DOHH2 (cell line): ENCODE results near the gene OSBPL2.

Experiments
- EZH2phosphoT487 ChIP-seq: fragments of 200-600 bp; sonication (generic); IDR thresholded peaks from 2 replicates; pipeline ENCODE4 v1.6.1; 2017; ENCODE audit warnings: borderline replicate concordance, mild to moderate bottlenecking, antibody characterized with exemption, low read length, moderate library complexity, mixed read lengths
- TF ChIP-seq, protein P1 (sequence below): fragments of 200-600 bp; sonication (generic); IDR thresholded peaks from one replicate; pipeline ENCODE4 v1.5.1; 2014; ENCODE audit warnings: antibody characterized with exemption, mild to moderate bottlenecking, low read depth, low read length; ENCODE audit not compliant: poor library complexity, severe bottlenecking

DNA sequence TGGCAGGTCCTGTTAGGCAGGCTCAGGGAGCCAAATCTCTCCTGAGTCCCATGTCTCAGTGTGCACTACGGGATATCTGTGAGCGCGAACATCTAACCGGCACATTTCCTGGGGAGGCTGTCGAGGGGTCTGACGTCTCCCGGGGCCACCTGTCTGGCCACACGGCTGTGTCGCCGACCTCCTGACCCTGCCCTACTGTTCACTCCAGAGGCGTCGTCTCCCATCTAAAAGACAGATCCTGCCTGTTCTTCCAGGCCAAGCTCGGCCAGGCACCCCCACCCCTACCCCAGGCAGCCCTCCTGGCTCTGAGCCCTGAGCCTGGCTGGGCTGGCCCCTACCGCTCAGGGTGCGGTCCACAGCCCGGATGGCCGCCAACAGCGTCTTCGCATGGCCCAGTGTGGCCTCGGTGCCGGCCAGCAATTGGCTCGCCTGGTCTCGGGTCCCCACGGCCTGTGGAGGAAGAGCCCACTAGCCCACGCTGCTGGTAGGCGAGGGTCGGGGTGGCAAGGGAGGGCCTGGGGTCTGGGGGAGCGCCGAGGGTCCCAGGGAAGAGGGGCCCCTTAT, 81.1 kb downstream of the OSBPL2 start:
- TF ChIP-seq, protein P1, sequence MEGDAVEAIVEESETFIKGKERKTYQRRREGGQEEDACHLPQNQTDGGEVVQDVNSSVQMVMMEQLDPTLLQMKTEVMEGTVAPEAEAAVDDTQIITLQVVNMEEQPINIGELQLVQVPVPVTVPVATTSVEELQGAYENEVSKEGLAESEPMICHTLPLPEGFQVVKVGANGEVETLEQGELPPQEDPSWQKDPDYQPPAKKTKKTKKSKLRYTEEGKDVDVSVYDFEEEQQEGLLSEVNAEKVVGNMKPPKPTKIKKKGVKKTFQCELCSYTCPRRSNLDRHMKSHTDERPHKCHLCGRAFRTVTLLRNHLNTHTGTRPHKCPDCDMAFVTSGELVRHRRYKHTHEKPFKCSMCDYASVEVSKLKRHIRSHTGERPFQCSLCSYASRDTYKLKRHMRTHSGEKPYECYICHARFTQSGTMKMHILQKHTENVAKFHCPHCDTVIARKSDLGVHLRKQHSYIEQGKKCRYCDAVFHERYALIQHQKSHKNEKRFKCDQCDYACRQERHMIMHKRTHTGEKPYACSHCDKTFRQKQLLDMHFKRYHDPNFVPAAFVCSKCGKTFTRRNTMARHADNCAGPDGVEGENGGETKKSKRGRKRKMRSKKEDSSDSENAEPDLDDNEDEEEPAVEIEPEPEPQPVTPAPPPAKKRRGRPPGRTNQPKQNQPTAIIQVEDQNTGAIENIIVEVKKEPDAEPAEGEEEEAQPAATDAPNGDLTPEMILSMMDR: no peak
- no peak for TF ChIP-seq EZH2phosphoT487
